ENCODE results near the gene SCARF2.
A peak's percentile ranks its signal among the peaks of the same experiment; 100 is the strongest.

SCARF2 gene

DNA sequence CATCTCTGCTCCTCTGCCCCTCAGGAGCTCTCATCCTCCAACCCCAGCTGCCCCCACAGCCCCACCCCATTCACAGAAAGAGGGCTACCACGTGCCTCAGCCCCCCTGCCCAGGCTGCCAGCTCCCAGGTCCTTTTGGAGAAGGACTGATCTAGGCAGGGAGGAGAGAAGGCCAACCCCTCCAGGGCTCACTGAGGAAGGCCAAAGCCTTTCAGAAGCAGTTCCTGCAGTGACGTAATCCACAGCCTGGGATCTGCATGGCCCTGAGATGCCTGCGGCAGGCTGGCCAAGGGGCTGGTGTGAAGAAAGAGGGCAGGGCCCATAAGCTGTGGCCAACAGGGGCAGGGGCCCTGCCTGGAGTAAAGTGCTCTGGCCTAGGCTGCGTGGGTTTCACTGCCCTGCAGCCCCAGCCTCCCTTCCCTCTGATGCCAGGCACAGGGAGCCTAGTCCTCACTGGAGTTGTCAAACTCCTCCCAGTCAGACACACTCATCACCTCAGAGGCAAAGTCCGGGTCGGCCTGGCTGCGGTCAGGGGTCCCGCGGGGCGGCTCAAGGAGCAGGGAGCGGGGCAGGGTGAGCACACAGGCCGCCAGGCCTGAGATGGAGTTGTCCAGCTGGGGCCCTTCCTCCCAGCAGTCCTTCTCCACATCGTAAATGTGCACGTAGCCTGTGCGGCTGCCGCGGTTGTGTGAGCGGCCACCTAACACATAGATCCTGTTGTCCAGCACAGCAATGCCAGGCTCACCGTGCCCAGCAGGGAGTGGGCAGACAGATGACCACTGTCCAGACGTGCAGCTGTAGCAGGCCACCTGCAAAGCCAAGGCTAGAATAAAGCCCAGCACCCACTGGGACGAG lies 4.2 kb upstream of the SCARF2 start:
- DNase-seq (ENCODE audit: insufficient read length, low spot score): no peak
- FAIRE-seq: no peak
- TF ChIP-seq, protein P1, sequence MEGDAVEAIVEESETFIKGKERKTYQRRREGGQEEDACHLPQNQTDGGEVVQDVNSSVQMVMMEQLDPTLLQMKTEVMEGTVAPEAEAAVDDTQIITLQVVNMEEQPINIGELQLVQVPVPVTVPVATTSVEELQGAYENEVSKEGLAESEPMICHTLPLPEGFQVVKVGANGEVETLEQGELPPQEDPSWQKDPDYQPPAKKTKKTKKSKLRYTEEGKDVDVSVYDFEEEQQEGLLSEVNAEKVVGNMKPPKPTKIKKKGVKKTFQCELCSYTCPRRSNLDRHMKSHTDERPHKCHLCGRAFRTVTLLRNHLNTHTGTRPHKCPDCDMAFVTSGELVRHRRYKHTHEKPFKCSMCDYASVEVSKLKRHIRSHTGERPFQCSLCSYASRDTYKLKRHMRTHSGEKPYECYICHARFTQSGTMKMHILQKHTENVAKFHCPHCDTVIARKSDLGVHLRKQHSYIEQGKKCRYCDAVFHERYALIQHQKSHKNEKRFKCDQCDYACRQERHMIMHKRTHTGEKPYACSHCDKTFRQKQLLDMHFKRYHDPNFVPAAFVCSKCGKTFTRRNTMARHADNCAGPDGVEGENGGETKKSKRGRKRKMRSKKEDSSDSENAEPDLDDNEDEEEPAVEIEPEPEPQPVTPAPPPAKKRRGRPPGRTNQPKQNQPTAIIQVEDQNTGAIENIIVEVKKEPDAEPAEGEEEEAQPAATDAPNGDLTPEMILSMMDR (IDR thresholded peaks at IDR 0.05; ENCODE audit: insufficient read depth, missing control alignments): no peak

GRCh38 chr22:20440637-20441591 lies 3.3 kb upstream of the SCARF2 start:
- TF ChIP-seq, protein P1 (IDR thresholded peaks at IDR 0.05; ENCODE audit: insufficient read depth, missing control alignments): no peak
- DNase-seq (ENCODE audit: insufficient read length, low spot score) (no peak), FAIRE-seq (no peak)

DNA sequence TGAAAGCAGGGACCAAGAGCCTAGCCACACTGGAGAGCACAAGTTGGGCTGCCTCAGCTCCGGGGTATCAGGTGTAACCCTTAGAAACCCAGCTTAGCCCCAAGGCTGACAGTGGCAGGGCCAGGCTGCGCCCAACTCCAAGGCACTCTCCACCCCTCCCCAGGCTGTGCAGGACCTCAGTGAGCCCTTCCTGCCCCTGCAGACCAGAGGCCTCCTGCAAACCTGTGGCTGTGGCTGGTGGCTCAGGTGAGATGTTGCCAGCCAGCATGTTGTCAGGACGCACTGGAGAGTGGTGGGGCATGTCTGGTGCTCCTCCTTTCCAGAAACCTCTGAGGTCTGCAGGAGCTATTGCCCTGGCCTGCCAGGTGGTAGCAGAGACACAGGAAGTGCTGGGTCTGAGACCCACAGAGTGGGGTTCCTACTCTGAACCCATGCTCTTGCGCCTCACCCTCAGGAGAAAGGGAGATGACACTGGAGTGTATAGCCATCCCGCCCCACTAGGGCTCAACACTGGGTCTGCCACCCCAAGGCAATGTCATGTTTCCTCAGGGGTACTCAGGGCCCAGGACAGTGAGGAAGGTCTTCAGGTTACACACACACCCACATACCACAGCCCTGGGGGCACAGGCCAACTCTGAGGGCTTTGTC lies 2.4 kb upstream of the SCARF2 start:
- no peak for DNase-seq (ENCODE audit: insufficient read length, low spot score)
- FAIRE-seq: no peak
- TF ChIP-seq, protein P1 (IDR thresholded peaks at IDR 0.05; ENCODE audit: insufficient read depth, missing control alignments): no peak

DNA sequence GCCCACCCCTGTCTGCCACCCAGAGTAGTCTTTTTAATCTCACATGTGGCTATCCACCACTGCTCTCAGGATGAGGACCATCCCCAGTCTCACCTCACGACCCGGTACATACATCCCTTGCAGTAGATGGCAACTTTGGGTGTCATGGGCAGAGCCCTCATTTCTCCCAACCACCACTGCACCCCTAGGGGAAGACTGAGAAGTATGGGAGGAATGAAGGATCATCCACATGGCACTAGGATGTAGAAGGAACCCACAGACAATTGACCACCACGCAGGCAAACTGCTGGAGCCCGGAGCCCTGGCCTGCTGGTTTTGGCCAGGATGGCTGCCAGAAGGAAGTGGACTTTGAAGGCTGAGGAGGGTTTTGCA lies 1.9 kb upstream of the SCARF2 start:
- TF ChIP-seq, protein P1 (IDR thresholded peaks at IDR 0.05; ENCODE audit: insufficient read depth, missing control alignments): no peak
- no peak for FAIRE-seq
- DNase-seq (ENCODE audit: insufficient read length, low spot score): no peak

DNA sequence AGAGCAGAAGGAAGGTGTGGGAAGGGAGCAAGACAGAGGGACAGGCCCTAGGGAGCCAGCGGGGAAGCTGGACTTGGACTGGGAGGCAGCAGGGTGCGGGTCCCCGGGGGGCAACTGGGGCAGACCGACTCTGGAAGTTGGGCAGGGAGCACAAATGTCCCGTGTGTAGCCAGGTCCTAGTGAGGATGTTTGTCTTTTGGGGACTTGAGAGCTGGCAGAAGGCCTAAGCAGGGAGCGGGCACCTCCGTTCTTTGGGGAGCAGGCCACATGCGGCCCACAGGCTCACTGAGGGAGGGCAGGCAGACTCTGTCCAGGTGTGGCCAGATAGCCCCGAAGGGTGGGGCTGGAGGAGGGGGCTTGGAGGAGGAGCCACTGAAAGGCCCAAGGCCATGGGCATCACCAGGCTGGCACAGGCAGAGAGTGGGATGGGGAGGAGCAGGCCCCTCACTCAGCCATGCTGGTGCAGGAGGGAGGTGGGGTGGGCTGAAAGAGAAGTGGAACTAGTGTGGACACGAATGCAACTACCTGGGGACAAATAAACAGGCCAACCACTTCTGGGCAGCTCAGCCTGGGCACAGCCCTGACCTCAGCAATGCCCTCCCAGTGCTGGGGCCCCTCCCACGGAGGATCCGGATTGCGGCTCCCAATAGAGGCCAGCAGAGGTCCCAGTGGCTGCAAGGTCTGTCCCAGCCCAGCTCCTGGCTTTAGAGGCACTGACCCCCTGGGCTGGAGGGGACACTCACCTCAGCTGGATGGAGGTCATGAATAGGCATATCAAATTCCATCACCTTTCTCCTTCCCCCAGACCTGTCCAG lies 1.3 kb upstream of the SCARF2 start:
- FAIRE-seq: no peak
- DNase-seq (ENCODE audit: insufficient read length, low spot score): no peak
- TF ChIP-seq, protein P1 (IDR thresholded peaks at IDR 0.05; ENCODE audit: insufficient read depth, missing control alignments): no peak

DNA sequence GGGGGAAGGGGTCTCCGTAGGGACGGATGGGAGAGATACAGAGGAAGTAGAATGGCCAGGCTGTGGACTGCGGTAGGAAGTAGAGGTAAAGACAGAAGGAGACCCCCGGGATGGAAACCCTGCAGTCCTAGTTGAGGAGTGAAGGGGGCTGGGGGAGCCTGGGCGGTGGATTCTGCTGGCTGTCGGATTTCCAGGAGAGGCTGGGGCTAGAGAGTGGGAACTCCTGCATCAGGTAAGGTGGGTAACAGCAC lies 727 bp upstream of the SCARF2 start:
- FAIRE-seq: no peak

More for the DNA sequence above, 727 bp upstream of the SCARF2 start:
- TF ChIP-seq, protein P1 (IDR thresholded peaks at IDR 0.05; ENCODE audit: insufficient read depth, missing control alignments): no peak
- peak; percentile 14 for DNase-seq (ENCODE audit: insufficient read length, low spot score)
